Measurements from ENCODE around the gene PPP1R9B. TPM values are rescaled to one million over a fixed set of nuclear protein-coding genes. Genes with fewer than 3 reads are reported as not detected.

PPP1R9B gene
- total RNA-seq, 3 donors from 2014 or later = 70.2 to 82.2 (median 76.6) TPM

DNA sequence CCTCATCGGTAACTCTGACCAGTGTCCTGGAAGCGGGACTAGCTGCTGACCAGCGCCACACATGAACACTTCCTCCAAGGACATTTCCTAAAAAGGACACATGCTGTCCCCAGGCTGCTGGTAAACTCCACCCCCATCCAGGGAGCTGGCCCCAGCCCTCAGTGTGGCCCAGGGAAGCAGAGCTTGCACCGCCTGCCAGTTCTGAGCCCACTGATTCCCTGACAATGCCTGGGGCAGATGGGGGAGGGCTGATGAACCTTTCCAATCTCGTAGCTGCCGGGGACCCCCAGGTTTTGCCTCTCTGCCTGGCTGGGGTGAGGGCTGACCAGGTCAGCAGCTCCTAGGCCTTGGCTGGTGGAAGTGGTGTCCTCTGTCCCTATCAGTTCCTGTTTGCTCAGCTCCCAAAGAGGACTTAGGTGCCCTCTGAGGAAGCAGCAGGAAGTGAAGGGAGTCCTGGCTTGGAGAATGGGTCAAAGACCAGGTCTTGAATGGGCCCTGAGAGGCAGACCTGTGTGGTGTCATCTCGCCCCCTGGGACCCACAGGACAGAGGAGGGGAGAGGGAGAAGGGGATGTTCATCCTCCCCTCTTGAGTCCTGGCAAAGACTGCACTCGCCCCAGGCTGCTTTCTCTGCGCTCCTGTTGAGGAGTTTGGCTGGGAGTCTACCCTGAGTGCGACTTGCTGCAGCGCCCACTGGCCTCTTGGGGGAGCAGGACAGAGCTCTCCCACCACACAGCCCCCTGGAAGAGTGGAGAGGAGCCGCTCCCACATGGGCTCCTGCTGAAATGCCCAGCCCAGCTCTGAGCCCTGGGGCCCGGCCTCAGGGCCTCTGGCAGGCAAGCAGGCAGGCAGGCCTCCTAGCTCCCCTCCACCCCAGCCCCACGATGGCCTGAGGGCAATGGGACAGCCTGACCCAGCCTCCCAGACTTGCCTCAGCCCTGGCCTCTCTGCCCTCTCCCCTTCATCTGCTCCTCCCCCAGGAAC lies 38.5 kb downstream of the PPP1R9B start:
- Mint-ChIP-seq H3K36me3 (ENCODE audit: insufficient read depth) (peaks cover 8% of the 10 kb centered on the region), H3K4me1 (ENCODE audit: low read depth) (peaks cover 7% of the 10 kb centered on the region), H3K4me3 (no peak overlapping the region), H3K9me3 (no peaks in the 10 kb centered on the region), H3K27me3 (ENCODE audit: low read depth) (peaks cover 14% of the 10 kb centered on the region)
- DNase-seq (no peak), ATAC-seq (no peak)

DNA sequence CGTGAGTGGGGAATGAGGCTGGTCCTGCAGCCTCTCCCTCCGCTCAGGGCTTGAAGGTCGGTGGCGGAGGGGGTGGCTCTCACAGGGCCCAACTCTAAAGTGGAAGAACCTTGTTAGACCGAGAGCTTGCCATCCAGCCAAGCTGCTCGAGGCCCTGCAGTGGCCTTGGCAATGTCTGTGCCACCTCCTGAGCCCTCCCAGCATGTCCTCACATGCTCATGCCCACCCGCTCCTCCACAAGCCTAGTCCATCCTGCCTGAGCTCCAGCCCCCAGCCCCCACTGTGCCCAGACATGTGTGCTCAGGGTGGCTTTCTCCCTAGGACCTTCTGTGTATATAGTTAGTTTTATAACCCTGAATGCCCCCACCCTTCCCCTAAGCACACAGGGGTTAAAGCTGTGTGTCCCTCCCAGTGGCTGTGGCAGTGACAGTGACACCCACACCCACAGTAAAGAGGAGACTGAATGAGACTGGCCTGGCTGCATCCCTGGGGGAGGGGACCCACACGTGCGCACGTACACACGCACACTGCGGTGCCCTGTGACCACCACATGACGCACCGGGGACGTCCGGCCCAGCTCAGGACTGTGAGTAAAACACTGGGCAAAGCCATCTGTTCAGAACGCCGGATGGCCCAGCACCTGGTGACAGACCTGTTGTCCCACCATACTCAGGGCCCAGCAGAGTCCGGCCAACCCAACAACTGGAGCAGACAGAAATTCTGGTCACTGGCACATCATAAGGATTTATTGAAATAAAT lies 39.7 kb downstream of the PPP1R9B start:
- H3K4me1 Mint-ChIP-seq (ENCODE audit: low read depth) = peaks cover 3% of the 10 kb centered on the region
- H3K36me3 Mint-ChIP-seq (ENCODE audit: insufficient read depth) = peaks cover 11% of the 10 kb centered on the region
- H3K27me3 Mint-ChIP-seq (ENCODE audit: low read depth) = peaks cover 7% of the 10 kb centered on the region
- no peaks in the 10 kb centered on the region for H3K9me3 Mint-ChIP-seq
- DNase-seq = no peak
- no peak for ATAC-seq
- H3K4me3 Mint-ChIP-seq = no peak overlapping the region

DNA sequence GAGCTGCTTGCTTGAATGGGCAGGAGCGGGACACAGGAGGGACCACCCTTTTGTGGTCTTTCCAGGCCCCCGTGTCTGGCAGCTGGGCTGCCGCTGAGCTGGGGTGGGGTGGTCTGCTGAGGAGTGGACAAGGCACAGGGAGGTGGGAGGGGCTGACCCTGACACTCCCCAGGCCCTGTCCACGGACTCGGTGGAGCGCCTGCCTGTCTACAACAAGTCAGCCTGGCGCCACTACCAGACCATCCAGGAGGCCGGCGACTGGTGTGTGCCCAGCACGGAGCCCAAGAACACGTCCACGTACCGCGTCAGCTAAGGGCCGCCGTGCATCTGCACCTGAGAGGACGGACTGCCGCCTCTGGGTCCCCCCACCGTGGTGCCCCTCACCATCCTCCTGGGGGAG lies 40.7 kb downstream of the PPP1R9B start:
- peaks cover 13% of the 10 kb centered on the region for H3K36me3 Mint-ChIP-seq (ENCODE audit: insufficient read depth)
- no peak overlapping the region for H3K4me3 Mint-ChIP-seq
- DNase-seq (no peak), ATAC-seq (no peak)
- H3K4me1 Mint-ChIP-seq (ENCODE audit: low read depth) = no peaks in the 10 kb centered on the region
- H3K27me3 Mint-ChIP-seq (ENCODE audit: low read depth) = no peaks in the 10 kb centered on the region
- H3K9me3 Mint-ChIP-seq = no peaks in the 10 kb centered on the region

DNA sequence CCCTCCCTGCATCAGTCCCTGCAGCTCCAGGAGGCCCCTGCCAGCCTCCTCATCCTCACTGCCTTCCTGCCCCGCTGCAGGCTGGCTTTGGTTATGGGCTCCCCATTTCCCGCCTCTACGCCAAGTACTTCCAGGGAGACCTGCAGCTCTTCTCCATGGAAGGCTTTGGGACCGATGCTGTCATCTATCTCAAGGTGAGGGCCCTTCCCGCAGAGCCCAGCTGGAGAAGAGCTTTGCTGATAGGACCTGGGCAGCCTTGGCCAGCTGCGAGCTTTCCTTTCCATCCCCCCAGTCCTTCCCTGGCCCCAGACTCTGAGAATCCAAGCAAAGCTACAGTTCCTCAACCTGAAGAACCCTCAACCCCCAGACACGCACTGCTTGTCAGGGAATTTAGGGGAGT lies 41.3 kb downstream of the PPP1R9B start:
- H3K4me3 Mint-ChIP-seq = no peak overlapping the region
- H3K36me3 Mint-ChIP-seq (ENCODE audit: insufficient read depth) = peaks cover 13% of the 10 kb centered on the region
- ATAC-seq = no peak
- no peaks in the 10 kb centered on the region for H3K27me3 Mint-ChIP-seq (ENCODE audit: low read depth)
- DNase-seq = no peak
- H3K9me3 Mint-ChIP-seq = no peaks in the 10 kb centered on the region
- no peaks in the 10 kb centered on the region for H3K4me1 Mint-ChIP-seq (ENCODE audit: low read depth)

DNA sequence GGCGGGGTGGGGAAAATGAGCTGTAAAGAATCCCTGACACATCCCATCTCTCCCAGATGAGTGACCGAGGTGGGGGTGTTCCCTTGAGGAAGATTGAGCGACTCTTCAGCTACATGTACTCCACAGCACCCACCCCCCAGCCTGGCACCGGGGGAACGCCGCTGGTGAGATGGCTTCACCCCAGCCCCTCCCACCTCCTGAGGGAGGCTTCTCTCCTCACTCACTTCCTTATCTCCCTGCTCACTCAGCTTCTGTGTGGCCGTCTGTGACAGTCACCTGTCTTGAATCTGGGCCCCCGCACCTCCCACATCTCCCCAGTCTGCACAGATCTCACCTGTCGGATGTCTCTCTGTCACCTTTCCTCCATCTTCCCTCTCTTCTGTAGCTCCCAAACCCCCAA lies 41.9 kb downstream of the PPP1R9B start:
- H3K36me3 Mint-ChIP-seq (ENCODE audit: insufficient read depth) = peaks cover 13% of the 10 kb centered on the region
- no peak overlapping the region for H3K4me3 Mint-ChIP-seq
- H3K4me1 Mint-ChIP-seq (ENCODE audit: low read depth) = no peaks in the 10 kb centered on the region
- no peak for DNase-seq
- ATAC-seq = no peak
- no peaks in the 10 kb centered on the region for H3K27me3 Mint-ChIP-seq (ENCODE audit: low read depth)
- H3K9me3 Mint-ChIP-seq = no peaks in the 10 kb centered on the region

DNA sequence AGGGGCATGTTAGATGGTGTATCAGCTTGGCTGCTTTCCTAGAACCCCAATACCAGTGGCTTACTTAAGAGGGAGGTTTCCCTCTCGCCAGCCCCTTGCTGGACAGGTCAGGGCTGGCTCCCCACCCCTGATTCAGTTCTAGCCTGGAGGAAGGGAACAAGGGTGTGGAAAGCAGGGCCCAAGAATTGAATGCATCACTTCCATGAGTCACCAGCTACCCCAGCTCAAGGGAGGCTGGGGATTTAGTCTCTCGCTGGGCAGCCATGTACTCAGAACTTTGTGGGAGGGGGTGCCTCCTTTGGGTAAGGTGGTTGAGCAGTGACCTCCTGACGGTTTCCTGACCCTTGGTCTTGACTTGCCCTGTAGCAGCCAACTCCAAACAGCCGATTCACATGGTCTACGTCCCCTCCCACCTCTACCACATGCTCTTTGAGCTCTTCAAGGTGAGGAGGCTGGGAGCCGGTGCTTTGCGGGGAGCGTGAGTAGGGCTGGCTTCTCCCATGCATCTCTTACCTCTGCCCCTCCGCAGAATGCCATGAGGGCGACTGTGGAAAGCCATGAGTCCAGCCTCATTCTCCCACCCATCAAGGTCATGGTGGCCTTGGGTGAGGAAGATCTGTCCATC lies 42.6 kb downstream of the PPP1R9B start:
- H3K36me3 Mint-ChIP-seq (ENCODE audit: insufficient read depth) = peaks cover 13% of the 10 kb centered on the region
- H3K9me3 Mint-ChIP-seq = no peaks in the 10 kb centered on the region
- no peaks in the 10 kb centered on the region for H3K4me1 Mint-ChIP-seq (ENCODE audit: low read depth)
- DNase-seq = no peak
- no peak overlapping the region for H3K4me3 Mint-ChIP-seq
- ATAC-seq = no peak
- no peaks in the 10 kb centered on the region for H3K27me3 Mint-ChIP-seq (ENCODE audit: low read depth)

DNA sequence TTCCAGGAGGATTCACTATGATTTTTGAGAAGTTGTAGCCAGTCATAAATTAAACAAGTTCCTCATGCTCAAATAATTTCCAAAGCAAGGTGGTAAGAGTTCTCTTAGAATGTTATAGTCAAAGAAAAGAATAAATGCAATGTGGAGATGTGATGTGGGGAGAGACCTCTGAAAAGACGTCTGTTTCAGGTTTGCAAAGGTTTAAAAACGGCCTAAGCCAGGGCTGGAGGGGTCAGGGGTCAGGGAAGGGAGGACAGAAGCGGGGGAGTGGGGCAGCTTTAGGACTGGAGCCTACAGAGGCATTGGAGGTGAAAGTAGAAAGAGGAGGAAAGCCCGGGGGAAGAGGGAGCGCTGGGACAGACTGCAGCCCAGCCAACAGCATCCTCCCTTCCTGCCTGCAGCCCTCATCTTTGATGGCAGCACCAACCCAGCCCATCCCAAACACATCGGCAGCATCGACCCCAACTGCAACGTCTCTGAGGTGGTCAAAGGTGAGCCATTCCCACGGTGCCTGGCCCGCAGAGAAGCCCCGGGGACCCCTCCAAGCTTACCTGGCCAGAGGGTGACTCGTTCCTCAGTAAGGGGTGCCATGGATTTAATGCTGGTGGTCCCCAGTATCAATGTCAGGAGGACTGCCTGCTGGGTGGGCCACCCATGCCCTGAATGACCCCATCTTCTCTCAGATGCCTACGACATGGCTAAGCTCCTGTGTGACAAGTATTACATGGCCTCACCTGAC lies 43.9 kb downstream of the PPP1R9B start:
- Mint-ChIP-seq H3K4me1 (ENCODE audit: low read depth) (no peaks in the 10 kb centered on the region), H3K9me3 (no peaks in the 10 kb centered on the region), H3K36me3 (ENCODE audit: insufficient read depth) (peaks cover 13% of the 10 kb centered on the region), H3K4me3 (no peak overlapping the region), H3K27me3 (ENCODE audit: low read depth) (no peaks in the 10 kb centered on the region)
- no peak for ATAC-seq
- no peak for DNase-seq

DNA sequence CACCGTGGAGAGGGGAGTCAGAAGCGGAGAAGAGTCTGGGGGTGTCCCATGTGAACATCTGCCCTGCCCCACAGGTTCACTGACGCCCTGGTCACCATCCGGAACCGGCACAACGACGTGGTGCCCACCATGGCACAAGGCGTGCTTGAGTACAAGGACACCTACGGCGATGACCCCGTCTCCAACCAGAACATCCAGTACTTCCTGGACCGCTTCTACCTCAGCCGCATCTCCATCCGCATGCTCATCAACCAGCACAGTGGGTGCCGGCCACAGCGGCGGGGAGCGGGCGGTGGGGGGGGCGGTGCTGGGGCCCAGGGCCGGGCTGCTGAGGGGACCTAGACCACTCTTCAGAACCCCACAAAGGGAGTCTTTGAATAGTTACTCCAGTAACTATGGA lies 44.7 kb downstream of the PPP1R9B start:
- Mint-ChIP-seq H3K36me3 (ENCODE audit: insufficient read depth) (peaks cover 13% of the 10 kb centered on the region), H3K4me3 (no peak overlapping the region), H3K27me3 (ENCODE audit: low read depth) (no peaks in the 10 kb centered on the region), H3K9me3 (no peaks in the 10 kb centered on the region), H3K4me1 (ENCODE audit: low read depth) (no peaks in the 10 kb centered on the region)
- DNase-seq (no peak), ATAC-seq (no peak)

DNA sequence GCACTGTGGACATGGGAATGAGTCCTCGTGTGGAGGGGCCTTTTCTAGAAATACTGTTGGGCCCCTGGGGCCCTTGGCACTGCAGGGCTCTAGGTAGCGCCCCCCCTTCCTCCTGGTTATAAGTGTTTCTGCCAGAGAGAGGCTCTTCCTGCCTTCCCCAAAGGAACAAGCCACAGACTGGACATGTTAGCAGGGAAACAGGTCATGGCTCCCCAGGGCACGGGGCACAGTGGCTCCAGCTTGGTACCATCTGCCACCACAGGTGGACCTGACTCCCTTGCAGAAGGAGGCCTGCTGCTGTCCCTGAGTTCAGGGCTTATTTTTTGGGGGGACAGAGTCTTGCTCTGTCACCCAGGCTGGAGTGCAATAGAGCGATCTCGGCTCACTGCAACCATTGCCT lies 46.5 kb downstream of the PPP1R9B start:
- Mint-ChIP-seq H3K36me3 (ENCODE audit: insufficient read depth) (peaks cover 13% of the 10 kb centered on the region), H3K9me3 (no peaks in the 10 kb centered on the region), H3K27me3 (ENCODE audit: low read depth) (no peaks in the 10 kb centered on the region), H3K4me1 (ENCODE audit: low read depth) (peaks cover 6% of the 10 kb centered on the region), H3K4me3 (no peak overlapping the region)
- ATAC-seq = no peak
- DNase-seq = no peak

DNA sequence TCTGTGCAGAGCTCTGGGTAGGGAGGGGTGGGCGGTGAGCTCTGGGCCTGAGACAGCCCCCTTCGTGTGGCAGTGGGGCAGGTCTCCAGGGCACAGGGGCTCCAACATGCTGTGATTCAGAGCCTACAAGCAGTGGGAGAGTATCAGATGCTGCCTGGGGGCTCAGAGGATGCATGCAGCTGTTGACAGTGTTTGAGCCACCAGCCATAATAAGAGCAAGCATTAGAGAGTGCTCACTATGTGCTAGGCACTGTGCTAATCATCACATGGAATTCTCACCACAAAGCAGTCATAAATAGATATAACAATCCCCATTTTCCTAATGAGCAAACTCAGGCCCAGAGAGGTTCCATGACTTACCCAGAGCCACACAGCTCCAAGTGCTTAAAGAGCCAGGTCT lies 47.2 kb downstream of the PPP1R9B start:
- ATAC-seq = no peak
- Mint-ChIP-seq H3K27me3 (ENCODE audit: low read depth) (no peaks in the 10 kb centered on the region), H3K4me3 (no peak overlapping the region), H3K9me3 (no peaks in the 10 kb centered on the region), H3K36me3 (ENCODE audit: insufficient read depth) (peaks cover 13% of the 10 kb centered on the region), H3K4me1 (ENCODE audit: low read depth) (peaks cover 6% of the 10 kb centered on the region)
- DNase-seq = no peak

DNA sequence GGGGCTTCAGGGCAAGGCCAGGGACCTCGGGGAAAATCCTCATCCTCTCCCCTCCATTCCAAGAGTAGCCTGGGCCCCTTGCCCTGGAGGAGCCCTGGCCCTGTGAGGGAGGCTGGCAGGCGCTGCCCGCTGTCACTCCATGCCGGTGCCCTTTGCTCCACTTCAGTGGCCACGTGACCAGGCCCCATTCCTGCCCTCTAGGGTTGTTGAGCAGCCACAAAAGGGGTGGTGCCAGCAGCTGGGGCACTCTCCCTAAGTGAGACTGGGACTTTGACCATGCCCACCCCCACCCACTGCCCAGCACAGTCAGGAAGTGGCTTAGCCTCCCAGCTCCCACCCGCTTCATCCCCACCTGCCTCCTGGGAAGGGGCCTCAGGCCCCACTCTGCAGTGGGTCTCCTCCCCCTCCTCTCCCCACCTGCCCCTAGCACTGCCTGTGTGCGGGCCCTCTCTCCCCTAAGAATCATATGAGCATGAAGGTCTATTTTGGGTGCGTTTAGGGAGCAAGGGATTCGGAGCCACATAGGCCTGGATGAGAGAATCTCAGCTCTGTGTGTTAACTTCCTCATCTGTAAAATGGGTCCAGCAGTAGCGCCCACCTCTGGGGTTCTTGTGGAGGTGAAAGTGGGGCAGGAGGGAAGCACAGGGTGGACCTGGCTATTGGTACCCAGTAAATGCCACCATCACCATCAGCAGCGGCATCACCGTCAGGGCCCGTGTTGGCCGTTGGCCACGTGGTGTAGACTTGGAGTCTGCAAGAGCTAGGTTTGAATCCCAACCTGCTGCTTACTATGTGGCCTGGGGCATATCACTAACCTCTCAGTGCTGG lies 48.1 kb downstream of the PPP1R9B start:
- Mint-ChIP-seq H3K4me3 (no peak overlapping the region), H3K27me3 (ENCODE audit: low read depth) (no peaks in the 10 kb centered on the region)
- no peak for ATAC-seq

DNA sequence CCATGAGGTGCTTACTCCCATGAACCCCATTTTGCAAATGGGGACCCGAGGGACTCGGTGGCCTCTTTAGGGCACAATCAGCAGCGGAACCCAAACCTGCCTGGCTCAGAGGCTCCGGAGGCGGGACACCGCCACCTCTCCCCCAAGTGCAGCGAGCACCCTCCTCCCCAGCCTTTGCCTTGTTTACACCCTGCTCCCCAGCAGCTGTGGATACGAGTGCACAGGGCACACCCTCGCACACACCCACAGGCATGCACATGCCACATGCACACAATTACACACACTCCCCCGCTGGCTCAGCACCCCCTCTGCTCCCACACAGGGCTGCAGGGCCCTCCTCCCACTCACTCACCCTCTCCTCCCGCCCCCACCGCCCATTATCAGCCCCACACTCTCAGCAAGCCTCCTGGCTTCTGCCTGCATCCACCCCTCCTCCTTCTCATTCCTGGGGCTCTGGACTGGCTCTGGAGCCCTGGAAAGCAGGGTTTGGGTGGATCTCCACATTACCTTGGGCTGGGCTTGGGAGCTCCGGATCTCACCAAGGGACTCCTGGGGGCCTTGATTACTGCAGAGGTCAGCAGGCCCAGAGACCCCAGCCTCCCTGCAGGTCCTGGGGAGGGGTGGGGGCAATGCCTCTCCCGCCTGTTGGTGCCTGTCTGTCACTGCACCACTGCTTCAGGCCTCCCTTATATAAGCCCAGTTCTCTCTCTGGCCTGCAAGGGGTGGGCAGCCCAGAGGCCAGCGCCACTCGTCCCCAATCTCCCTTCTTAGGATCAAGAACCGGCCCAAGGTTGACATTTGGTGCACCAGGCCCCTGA lies 48.9 kb downstream of the PPP1R9B start:
- no peak for ATAC-seq
- Mint-ChIP-seq H3K4me3 (no peak overlapping the region), H3K9me3 (no peaks in the 10 kb centered on the region), H3K36me3 (ENCODE audit: insufficient read depth) (peaks cover 7% of the 10 kb centered on the region), H3K27me3 (ENCODE audit: low read depth) (no peaks in the 10 kb centered on the region), H3K4me1 (ENCODE audit: low read depth) (peaks cover 13% of the 10 kb centered on the region)
- DNase-seq = no peak

More for the DNA sequence above, 48.1 kb downstream of the PPP1R9B start:
- no peak for DNase-seq
- H3K9me3 Mint-ChIP-seq = no peaks in the 10 kb centered on the region
- H3K4me1 Mint-ChIP-seq (ENCODE audit: low read depth) = peaks cover 6% of the 10 kb centered on the region
- H3K36me3 Mint-ChIP-seq (ENCODE audit: insufficient read depth) = peaks cover 11% of the 10 kb centered on the region

DNA sequence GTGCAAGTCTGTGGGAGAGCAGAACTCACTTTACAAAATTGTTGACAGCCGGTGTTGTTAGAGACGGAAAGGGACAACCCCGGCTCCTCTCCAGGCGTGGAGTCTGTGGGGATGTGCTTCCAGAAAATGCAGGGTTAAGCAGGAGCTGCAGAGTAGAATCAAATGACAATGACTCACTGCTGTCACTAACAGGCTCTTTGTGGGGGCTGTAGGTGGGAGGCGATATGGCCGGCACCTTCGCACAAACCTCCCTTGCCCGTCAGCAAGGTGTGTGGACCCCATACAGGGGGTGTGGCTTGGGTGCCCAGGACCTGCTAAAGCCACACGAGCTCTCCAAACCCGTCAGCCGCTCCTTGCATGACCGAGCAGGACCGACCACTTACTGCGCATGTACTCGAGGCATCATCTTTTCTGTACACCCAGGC lies 49.5 kb downstream of the PPP1R9B start:
- no peak for DNase-seq
- Mint-ChIP-seq H3K4me1 (ENCODE audit: low read depth) (peaks cover 19% of the 10 kb centered on the region), H3K4me3 (no peak overlapping the region), H3K27me3 (ENCODE audit: low read depth) (no peaks in the 10 kb centered on the region), H3K36me3 (ENCODE audit: insufficient read depth) (peaks cover 5% of the 10 kb centered on the region), H3K9me3 (no peaks in the 10 kb centered on the region)
- no peak for ATAC-seq

Measured in activated T-cell treated with anti-CD3 and anti-CD28 coated beads, Interleukin-2, amount 50 U/mL, for 4 hours (primary cell).